Stimulated activated CD4-positive, alpha-beta T cell treated with anti-CD3 and anti-CD28 coated beads, Interleukin-4, amount 100 ng/mL, for 48 hours (primary cell): Measurements from ENCODE around the gene PTPN5.
"Not testable (repeated sequence)": the region's sequence is repeated elsewhere in the genome, so short reads cannot be mapped to it uniquely, and the experiment has no call there.

Experiments used
- DNase-seq, 2 donors: peaks; one replicate each; pipeline ENCODE4 v3.0.0-alpha.2; 2020; ENCODE audit warnings: low read depth in 2 of 2

PTPN5 gene

DNA sequence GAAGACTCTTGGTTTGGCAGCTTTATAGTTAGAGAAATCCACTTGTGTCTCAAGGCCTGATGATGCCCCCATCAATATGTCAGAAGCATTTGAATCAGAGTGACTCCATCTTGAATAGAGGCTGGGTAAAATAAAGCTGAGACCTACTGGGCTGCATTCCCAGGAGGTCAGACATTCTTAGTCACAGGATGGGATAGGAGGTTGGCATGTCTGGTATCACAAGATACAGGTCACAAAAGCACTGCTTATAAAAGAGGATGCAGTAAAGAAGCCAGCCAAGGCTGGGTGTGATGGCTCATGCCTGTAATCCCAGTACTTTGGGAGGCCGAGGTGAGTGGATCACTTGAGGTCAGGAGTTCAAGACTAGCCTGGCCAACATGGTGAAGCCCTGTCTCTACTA, 109.6 kb downstream of the PTPN5 start:
- DNase-seq, result not testable (repeated sequence)
